ENCODE results near the gene APOC4. TPM values are rescaled to one million over a fixed set of nuclear protein-coding genes. Genes with fewer than 3 reads are reported as not detected.
"Not testable (repeated sequence)": the region's sequence is repeated elsewhere in the genome, so short reads cannot be mapped to it uniquely, and the experiment has no call there.

The APOC4 gene
- total and polyA plus RNA-seq, 7 donors = not detected

DNA sequence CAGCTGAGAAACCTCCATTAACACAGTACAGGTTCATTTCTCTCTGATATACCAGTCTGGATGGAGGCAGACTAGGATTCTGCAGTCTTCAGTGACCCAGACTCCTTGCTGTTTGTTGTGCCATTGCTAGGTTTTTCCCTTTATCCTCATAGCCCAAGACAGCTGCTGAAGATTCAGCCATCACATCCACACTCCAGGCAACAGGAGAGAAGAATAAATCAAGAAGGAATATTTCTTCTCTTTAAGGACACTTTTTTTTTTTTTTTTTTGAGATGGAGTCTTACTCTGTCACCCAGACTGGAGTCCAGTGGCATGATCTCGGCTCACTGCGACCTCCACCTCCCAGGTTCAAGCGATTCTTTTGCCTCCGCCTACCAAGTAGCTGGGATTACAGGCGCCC, 27.4 kb downstream of the APOC4 start:
- 96 to 98% methylated on average over 5 of the region's 5 CpGs for WGBS, 2 donors
- no peak overlapping the region for H3K4me3 ChIP-seq
- no peaks in the 10 kb centered on the region for H3K27me3 ChIP-seq
- intact Hi-C loops (cut with DNase I) = no loop called here
- no peak overlapping the region for H3K27ac ChIP-seq
- no peak for TF ChIP-seq EP300 (IDR thresholded peaks at IDR 0.05)
- no peak for TF ChIP-seq POLR2AphosphoS5 (IDR thresholded peaks at IDR 0.05)
- TF ChIP-seq, protein P1, sequence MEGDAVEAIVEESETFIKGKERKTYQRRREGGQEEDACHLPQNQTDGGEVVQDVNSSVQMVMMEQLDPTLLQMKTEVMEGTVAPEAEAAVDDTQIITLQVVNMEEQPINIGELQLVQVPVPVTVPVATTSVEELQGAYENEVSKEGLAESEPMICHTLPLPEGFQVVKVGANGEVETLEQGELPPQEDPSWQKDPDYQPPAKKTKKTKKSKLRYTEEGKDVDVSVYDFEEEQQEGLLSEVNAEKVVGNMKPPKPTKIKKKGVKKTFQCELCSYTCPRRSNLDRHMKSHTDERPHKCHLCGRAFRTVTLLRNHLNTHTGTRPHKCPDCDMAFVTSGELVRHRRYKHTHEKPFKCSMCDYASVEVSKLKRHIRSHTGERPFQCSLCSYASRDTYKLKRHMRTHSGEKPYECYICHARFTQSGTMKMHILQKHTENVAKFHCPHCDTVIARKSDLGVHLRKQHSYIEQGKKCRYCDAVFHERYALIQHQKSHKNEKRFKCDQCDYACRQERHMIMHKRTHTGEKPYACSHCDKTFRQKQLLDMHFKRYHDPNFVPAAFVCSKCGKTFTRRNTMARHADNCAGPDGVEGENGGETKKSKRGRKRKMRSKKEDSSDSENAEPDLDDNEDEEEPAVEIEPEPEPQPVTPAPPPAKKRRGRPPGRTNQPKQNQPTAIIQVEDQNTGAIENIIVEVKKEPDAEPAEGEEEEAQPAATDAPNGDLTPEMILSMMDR (IDR thresholded peaks at IDR 0.05) = no peak
- TF ChIP-seq POLR2A (IDR thresholded peaks at IDR 0.05) = no peak
- H3K4me1 ChIP-seq = no peaks in the 10 kb centered on the region
- DNase-seq = no peak
- H3K9me3 ChIP-seq = no peaks in the 10 kb centered on the region
- peaks cover 4 to 82% (median 30%) of the 10 kb centered on the region in 4 donors for H3K36me3 ChIP-seq

DNA sequence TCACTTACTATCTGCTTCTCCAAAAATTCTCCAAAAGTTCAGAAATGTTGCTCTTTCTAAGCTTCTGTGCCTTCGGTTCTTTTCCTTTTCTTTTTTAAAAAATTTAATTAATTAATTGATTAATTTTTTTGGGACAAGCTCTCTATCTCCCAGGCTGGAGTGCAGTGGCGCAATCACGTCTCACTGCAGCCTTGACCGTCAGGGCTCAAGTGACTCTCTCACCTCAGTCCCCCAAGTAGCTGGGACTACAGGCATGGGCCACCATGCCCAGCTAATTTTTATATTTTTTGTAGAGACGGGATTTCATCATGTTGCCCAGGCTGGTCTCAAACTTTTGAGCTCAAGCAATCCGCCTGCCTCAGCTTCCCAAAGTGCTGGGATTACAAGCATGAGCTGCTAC, 29.4 kb downstream of the APOC4 start:
- H3K36me3 ChIP-seq = peaks cover 23 to 86% (median 45%) of the 10 kb centered on the region in 4 donors

DNA sequence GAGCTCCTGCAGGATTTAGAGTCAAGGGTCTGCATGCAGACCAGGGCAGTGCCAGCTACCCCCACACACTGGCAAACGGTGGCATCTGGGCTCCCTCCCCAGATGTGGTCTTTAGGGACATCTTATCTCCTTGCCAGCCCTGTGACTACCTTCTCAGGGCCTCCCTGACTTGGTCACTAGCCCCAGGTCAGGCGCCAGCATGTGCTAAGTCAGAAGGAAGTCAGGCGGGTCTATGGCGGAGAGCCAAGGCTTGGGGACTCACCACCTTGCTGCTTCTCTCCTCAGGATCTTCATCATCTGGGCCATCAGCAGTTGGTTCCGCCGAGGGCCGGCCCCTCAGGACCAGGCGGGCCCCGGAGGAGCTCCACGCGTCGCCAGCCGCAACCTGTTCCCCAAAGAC, 30.8 kb downstream of the APOC4 start:
- no peak for DNase-seq
- Histone ChIP-seq H3K4me3 (no peak overlapping the region), H3K4me1 (no peaks in the 10 kb centered on the region), H3K36me3 (peaks cover 36 to 87% (median 55%) of the 10 kb centered on the region in 4 donors), H3K27me3 (no peaks in the 10 kb centered on the region), H3K27ac (no peak overlapping the region), H3K9me3 (no peaks in the 10 kb centered on the region)
- TF ChIP-seq, protein P1 (IDR thresholded peaks at IDR 0.05) = no peak
- TF ChIP-seq POLR2AphosphoS5 (IDR thresholded peaks at IDR 0.05) (no peak), POLR2A (IDR thresholded peaks at IDR 0.05) (no peak)
- 94 to 95% methylated on average over 13 of the region's 13 CpGs for WGBS, 2 donors
- intact Hi-C loops (cut with DNase I) = no loop called here

More for the DNA sequence above, 29.4 kb downstream of the APOC4 start:
- H3K4me1 ChIP-seq; H3K27ac ChIP-seq; H3K4me3 ChIP-seq; H3K27me3 ChIP-seq; H3K9me3 ChIP-seq; DNase-seq; intact Hi-C loops (cut with DNase I): not testable (repeated sequence)
- 96 to 97% methylated on average over 6 of the region's 6 CpGs for WGBS, 2 donors

DNA sequence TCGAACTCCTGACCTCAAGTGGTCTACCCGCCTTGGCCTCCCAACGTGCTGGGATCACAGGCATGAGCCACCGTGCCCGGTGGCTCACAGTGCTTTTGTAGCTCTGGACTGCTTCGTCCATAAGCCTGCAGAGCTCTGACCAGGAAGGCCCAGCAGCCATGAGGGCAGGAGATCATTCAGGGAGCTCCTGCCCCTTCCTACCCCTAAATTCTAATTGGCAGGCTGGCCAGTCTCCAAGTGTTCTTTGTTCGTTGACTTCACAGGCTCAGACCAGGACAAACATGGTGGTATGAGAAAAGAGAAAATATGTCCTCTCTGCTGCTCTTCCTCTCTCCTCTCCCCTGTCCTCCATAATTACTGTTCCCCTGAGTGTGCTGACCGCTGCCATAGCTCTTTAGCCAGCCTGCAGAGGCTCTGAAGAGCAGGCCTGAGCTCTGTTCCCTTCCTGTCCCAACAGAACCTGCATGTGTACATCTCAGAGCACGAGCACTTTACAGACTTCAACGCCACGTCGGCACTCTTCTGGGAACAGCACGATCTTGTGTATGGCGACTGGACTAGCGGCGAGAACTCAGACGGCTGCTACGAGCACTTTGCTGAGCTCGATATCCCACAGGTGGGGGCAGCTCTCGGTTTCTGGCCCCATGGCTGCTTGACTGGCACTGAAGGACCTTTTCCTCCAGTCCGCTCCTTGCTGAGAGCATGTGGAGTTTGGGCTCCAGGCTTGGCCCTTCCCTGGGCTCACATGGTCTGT, 32.1 kb downstream of the APOC4 start:
- no peaks in the 10 kb centered on the region for H3K4me1 ChIP-seq
- H3K27me3 ChIP-seq = no peaks in the 10 kb centered on the region
- H3K4me3 ChIP-seq = no peak overlapping the region
- DNase-seq = no peak
- TF ChIP-seq POLR2AphosphoS5 (IDR thresholded peaks at IDR 0.05) = no peak
- no peak for TF ChIP-seq POLR2A (IDR thresholded peaks at IDR 0.05)
- TF ChIP-seq, protein P1 (IDR thresholded peaks at IDR 0.05) = no peak
- peaks cover 48 to 87% (median 61%) of the 10 kb centered on the region in 4 donors for H3K36me3 ChIP-seq
- H3K9me3 ChIP-seq = no peaks in the 10 kb centered on the region
- intact Hi-C loops (cut with DNase I) = no loop called here
- WGBS, 2 donors = 93 to 96% methylated on average over 21 of the region's 21 CpGs
- no peak overlapping the region for H3K27ac ChIP-seq

DNA sequence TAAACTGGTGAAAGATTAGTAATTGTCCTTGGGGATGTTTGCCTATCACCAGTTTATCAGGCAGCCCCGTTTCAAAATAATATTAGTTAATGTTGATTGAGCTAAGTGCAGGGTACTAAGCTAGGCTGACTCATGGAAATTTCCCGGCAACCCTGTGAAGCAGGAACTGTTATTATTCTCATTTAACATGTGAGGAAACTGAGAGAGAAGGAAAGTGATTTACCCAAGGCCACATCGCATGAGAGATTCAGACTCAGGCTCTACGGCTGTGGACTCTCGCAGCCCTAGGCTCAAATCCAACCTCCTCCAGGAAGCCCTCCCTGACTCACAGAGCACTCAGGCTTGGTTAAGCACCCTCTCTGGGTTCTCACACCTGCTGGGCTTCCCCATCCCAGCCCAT, 32.8 kb downstream of the APOC4 start:
- Histone ChIP-seq H3K4me1 (no peaks in the 10 kb centered on the region), H3K4me3 (no peak overlapping the region), H3K27me3 (no peaks in the 10 kb centered on the region), H3K9me3 (no peaks in the 10 kb centered on the region), H3K27ac (no peak overlapping the region), H3K36me3 (peaks cover 55 to 88% (median 68%) of the 10 kb centered on the region in 4 donors)
- TF ChIP-seq, protein P1 (IDR thresholded peaks at IDR 0.05) = no peak
- TF ChIP-seq EP300 (IDR thresholded peaks at IDR 0.05) (no peak), POLR2AphosphoS5 (IDR thresholded peaks at IDR 0.05) (no peak), POLR2A (IDR thresholded peaks at IDR 0.05) (no peak)
- no peak for DNase-seq
- intact Hi-C loops (cut with DNase I) = no loop called here
- WGBS, 2 donors = 93 to 94% methylated on average over 5 of the region's 5 CpGs
